Stimulated activated CD8-positive, alpha-beta memory T cell treated with anti-CD3 and anti-CD28 coated beads, Interleukin-7, amount 100 ng/mL, for 24 hours (primary cell): Measurements from ENCODE around the gene LSM4.

Source experiments
- DNase-seq: peaks from one replicate; pipeline ENCODE4 v3.0.0-alpha.2; 2020; ENCODE audit warnings: low read depth

Gene LSM4

DNA sequence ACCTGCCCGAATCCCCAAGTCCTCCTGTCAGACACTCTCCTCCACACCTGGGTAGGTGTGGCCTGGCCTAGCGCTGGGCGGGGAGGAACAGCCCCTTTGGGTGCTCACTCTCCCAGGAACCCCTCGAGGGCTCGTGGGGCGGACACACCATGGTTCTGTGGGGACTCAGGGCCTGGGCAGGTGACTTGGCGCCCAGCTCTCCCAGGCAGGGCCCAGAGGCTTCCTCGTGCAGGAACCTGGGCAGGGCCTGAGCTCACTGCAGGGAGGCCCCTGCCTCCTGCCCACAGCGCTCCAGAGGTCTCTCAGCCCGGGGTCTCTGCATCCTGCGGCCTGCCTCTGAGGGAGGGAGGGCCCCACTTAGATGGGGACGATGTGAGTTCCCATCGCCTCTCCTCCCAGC, 11.9 kb downstream of the LSM4 start:
- no peak for DNase-seq

DNA sequence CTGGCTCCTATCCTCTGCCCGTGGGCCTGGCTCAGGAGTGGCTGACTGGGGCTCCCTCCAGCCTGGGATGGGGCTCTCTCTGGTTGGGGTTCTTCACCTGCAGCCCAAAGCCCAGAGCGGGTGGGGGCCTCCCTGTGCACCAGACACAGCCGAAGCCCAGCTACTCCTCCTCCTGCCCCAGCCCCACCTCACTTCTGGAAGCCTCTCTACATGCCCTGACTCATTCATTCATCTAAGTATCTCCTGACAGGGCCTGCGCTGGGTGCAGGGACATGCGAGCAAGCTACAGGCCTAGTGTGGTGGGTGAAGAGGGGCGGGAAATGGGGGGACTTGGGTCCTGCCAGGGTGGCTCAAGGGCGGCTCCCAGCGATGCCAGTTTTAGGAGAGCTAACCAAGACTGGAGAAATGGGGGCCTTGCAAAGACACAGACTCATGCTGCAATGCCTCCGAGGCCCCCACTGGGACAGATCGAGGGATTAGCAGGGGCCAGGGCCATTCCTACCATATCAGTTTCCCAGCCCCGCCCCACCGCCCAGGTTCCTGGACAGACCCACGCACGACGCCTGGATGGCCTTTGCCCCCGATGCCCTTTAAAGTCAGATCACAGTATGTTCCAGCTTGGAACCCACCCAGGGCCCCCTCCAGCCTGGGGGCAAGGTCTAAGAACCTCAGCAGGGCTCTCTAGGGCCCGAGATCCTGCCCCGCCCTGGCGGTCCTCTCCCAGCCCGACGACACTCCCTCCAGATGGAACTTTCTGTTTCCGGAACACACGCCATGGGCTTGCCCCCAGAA, 12.6 kb downstream of the LSM4 start:
- no peak for DNase-seq

- DNase-seq = no peak
These were observed 13.3 kb downstream of the LSM4 start for GRCh38 chr19:18309525-18310064.

- DNase-seq = no peak
These were observed 13.9 kb downstream of the LSM4 start for GRCh38 chr19:18308948-18309325.

DNA sequence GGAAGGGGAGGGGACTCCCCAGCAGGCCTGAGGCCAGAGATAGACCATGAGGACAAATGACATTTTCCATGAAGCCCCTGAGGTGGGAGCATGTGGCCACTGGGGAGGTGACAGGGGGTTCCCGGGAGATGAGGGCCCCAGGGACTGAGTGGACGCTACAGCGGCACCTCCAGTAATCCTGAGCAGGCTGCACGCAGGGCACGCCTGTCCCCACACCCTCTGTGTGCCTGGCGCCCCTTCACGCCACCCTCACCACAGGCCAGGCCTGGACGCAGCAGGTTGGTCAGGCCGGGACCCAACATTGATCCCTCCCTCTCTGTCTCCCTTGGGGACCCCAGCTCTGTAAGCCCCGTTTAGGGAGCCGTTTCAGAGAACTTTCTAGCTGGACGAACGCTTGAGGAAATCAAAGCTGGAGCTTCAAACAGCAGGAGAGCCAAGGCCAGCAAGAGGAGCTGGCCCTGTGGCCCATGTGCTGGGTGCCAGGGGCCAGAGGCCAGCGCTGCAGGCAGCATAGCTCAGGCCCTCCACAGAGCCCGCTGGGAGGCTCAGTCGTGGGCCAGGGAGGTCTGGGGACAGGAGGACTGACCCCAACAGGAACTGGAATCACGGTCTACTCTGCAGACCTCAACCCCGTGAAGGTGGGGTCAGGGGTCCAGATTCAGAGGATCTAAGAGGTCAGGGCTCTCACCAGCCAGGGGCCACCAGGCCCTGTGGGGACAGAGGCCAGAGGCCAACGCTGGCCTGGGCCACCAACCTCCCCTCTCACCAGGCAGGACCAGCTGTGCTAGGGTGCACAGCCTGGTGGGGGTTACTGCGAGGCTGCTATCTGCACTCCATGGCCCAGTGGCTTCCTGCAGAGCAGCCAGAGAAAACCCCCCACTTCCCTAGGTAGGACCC, 14.6 kb downstream of the LSM4 start:
- DNase-seq = no peak

DNA sequence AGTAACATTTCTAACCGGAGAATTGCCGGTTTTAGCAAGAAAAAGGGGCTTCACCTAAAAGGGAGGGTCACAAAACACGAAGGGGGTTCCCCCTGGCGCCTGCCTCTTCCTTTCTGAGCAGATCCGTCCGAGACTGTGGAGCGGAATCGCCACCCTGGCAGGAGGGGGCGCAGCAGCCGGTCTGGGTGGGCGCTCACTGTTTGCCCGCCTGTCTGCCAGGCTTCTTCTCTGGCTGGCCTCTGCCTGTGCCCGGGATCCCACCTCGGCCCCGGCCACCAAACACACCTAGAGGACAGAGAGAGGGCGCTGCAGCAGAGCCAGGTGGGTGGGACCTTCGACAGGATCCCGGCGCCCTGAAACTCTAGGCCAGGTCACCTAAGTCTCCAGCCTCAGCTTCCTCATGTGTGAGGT, 15.6 kb downstream of the LSM4 start:
- DNase-seq = no peak

- DNase-seq = no peak
These were observed 16.0 kb downstream of the LSM4 start for GRCh38 chr19:18306888-18307260.

GRCh38 chr19:18306209-18306887, 16.5 kb downstream of the LSM4 start:
- DNase-seq = no peak

GRCh38 chr19:18304458-18305310, 18.2 kb downstream of the LSM4 start:
- peak; percentile 65 for DNase-seq

- DNase-seq = no peak
These were observed 18.7 kb downstream of the LSM4 start for GRCh38 chr19:18304208-18304457.

GRCh38 chr19:18301718-18302111, 21.2 kb downstream of the LSM4 start:
- DNase-seq = no peak

DNA sequence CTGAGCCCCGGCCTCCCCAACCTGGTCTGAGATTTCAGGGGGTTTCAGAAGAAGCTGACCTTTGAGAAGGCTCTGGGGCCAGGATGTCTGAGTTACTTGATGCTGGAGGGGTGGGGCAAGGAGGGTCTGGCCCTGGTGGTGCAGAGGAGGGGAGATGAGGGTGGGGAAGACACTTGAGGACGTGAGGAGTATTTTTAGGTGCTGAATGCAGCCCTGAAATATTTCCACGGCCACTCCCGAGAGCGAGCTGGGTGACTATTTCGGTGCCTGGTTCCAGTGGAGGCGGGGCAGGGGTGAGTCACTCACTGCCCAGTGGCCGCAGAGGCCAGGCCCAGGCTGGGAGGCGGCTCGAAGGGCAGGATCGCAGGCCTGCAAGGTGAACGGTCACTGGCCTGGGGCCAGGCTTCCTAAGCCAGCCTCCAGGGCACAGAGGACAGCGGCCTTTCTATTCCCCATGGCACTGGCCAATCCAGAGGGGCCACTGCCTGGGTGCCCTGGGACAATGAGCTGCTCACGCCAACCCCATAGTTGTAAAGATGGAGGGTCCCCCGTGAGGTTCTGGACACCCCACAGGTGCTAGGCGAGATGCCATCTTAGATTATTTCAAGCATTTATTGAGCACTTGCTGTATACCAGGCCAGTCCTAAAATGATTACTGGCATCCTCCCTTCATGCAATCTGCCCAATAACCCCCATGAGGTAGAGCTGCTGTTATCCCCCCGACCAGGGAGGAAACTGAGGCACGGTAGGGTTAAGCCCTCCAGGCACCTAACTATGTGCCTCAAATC, 21.8 kb downstream of the LSM4 start:
- DNase-seq = no peak

GRCh38 chr19:18299654-18300053, 23.2 kb downstream of the LSM4 start:
- DNase-seq = no peak

DNA sequence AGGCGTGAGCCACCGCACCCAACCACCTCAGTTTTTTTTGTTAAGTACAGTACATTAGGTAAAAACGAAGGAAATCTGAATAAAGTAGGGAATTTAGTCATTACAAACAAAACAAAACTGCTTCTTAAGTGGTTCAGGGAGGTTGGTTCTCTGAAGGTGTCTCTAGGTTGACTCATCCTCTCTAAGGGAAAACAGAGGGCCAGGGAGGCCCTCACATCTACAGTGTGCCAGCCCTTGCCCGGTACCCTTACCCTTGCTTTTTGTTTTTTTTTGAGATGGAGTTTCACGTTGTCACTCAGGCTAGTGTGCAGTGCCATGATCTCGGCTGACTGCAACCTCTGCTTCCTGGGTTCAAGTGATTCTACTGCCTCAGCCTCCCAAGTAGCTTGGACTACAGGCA, 24.3 kb downstream of the LSM4 start:
- no peak for DNase-seq

DNA sequence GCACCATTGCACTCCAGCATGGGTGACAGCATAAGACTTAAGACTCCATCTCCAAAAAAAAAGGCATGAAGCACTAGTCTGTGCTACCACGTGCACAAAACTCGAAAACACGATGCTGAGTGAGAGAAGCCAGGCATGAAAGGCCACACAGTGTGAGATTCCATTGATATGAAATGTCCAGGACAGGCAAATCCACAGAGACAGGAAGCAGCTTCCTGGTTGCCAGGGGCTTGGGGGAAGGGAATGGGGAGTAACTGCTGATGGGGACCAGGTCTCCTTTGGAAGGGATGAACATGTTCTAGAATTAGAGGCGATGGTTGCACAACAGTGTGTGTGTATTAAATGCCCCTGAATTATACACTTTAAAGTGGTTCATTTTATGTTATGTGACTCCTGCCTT, 25.6 kb downstream of the LSM4 start:
- DNase-seq = no peak

- no peak for DNase-seq
These were observed 27.8 kb downstream of the LSM4 start for GRCh38 chr19:18295034-18295451.

GRCh38 chr19:18294467-18294864, 28.4 kb downstream of the LSM4 start:
- peak; percentile 77 for DNase-seq

DNA sequence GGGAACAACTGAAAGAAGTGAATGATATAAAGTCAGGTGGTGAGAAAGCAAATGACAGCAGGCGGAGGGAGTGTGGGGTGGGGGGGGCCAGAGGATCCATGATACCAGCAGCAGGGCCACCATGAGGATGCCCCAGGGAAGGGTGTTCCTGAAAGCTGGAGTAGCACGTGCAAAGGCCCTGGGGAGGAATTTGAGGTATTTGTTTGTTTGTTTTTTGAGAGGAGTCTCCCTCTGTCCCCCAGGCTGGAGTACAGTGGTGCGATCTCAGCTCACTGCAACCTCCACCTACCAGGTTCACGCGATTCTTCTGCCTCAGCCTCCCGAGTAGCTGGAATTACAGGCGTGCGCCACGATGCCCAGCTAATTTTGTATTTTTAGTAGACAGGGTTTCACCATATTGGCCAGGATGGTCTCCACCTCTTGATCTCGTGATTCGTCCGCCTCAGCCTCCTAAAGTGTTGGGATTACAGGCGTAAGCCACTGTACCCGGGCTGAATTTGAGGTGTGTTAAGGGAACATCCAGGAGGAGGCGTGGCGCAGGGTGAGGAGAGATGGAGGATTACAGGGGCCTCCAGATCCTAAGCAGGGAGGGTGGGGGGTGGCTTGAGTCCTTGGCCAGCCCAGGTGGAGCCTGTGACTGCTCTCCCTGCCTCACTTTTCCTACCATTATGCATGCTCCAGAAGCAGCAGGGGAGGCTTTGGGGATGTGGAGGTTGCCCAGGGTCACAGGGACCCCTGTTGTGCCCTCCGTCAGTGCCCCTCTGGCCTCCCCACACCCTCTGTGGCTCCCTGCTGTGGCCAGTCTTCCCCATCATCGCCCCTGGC, 29.0 kb downstream of the LSM4 start:
- no peak for DNase-seq

- no peak for DNase-seq
These were observed 29.9 kb downstream of the LSM4 start for GRCh38 chr19:18292810-18293641.
